Measurements from ENCODE around the gene NPTX1. TPM values are rescaled to one million over a fixed set of nuclear protein-coding genes. Genes with fewer than 3 reads are reported as not detected.

The NPTX1 gene
- total RNA-seq, 3 donors from 2014 or later (not counting 1 experiment from before 2014, with no cell fraction given) = 1.0 to 2.2 (median 2.2) TPM

- H3K4me3 ChIP-seq (ENCODE audit: low read length) = no peak overlapping the region
- intact Hi-C loops (cut with micrococcal nuclease) = no loop called here
- no peaks in the 10 kb centered on the region for H3K36me3 ChIP-seq (ENCODE audit: control insufficient read depth, insufficient read depth, low read length)
- Mint-ChIP-seq H3K36me3 (no peaks in the 10 kb centered on the region), H3K4me1 (peaks cover 0 to 6% of the 10 kb centered on the region in 2 donors), H3K27ac (no peak overlapping the region), H3K9me3 (no peaks in the 10 kb centered on the region), H3K4me3 (no peak overlapping the region), H3K27me3 (ENCODE audit: low read depth in 2 of 2) (peaks cover 5 to 17% of the 10 kb centered on the region in 2 donors)
- no peak for ATAC-seq
- H3K27me3 ChIP-seq (ENCODE audit: control insufficient read depth, insufficient read depth, low read length) = peaks cover 3% of the 10 kb centered on the region
- no peak overlapping the region for H3K27ac ChIP-seq (ENCODE audit: low read length)
- H3K9me3 ChIP-seq (ENCODE audit: control insufficient read depth, insufficient read depth, low read length) = no peaks in the 10 kb centered on the region
- H3K4me1 ChIP-seq (ENCODE audit: control insufficient read depth, insufficient read depth, low read length) = no peaks in the 10 kb centered on the region
- TF ChIP-seq, protein P1, sequence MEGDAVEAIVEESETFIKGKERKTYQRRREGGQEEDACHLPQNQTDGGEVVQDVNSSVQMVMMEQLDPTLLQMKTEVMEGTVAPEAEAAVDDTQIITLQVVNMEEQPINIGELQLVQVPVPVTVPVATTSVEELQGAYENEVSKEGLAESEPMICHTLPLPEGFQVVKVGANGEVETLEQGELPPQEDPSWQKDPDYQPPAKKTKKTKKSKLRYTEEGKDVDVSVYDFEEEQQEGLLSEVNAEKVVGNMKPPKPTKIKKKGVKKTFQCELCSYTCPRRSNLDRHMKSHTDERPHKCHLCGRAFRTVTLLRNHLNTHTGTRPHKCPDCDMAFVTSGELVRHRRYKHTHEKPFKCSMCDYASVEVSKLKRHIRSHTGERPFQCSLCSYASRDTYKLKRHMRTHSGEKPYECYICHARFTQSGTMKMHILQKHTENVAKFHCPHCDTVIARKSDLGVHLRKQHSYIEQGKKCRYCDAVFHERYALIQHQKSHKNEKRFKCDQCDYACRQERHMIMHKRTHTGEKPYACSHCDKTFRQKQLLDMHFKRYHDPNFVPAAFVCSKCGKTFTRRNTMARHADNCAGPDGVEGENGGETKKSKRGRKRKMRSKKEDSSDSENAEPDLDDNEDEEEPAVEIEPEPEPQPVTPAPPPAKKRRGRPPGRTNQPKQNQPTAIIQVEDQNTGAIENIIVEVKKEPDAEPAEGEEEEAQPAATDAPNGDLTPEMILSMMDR (IDR thresholded peaks at IDR 0.05) = no peak
- DNase-seq = no peak
- 86% methylated on average over 7 of the region's 7 CpGs for WGBS (ENCODE audit: insufficient coverage)
These were observed 18.1 kb upstream of the NPTX1 start for GRCh38 chr17:80494547-80494946.

GRCh38 chr17:80492343-80493136 is 16.1 kb upstream of the NPTX1 start:
- no peaks in the 10 kb centered on the region for H3K9me3 ChIP-seq (ENCODE audit: control insufficient read depth, insufficient read depth, low read length)
- H3K27ac ChIP-seq (ENCODE audit: low read length) = no peak overlapping the region
- Mint-ChIP-seq H3K4me3 (no peak overlapping the region), H3K27me3 (ENCODE audit: low read depth in 2 of 2) (peaks cover 0 to 13% of the 10 kb centered on the region in 2 donors), H3K4me1 (peaks cover 0 to under 1% of the 10 kb centered on the region in 2 donors), H3K9me3 (no peaks in the 10 kb centered on the region), H3K36me3 (no peaks in the 10 kb centered on the region), H3K27ac (no peak overlapping the region)
- ATAC-seq (no peak), DNase-seq (no peak)
- no peaks in the 10 kb centered on the region for H3K36me3 ChIP-seq (ENCODE audit: control insufficient read depth, insufficient read depth, low read length)
- intact Hi-C loops (cut with micrococcal nuclease) = no loop called here
- H3K27me3 ChIP-seq (ENCODE audit: control insufficient read depth, insufficient read depth, low read length) = peaks cover 5% of the 10 kb centered on the region
- WGBS (ENCODE audit: insufficient coverage) = 83% methylated on average over 21 of the region's 21 CpGs
- no peak overlapping the region for H3K4me3 ChIP-seq (ENCODE audit: low read length)
- TF ChIP-seq, protein P1 (IDR thresholded peaks at IDR 0.05) = no peak
- H3K4me1 ChIP-seq (ENCODE audit: control insufficient read depth, insufficient read depth, low read length) = no peaks in the 10 kb centered on the region

GRCh38 chr17:80491478-80492342 is 15.3 kb upstream of the NPTX1 start:
- no peak overlapping the region for H3K4me3 Mint-ChIP-seq
- 54% methylated on average over 21 of the region's 21 CpGs for WGBS (ENCODE audit: insufficient coverage)
- Histone ChIP-seq H3K9me3 (ENCODE audit: control insufficient read depth, insufficient read depth, low read length) (no peaks in the 10 kb centered on the region), H3K4me1 (ENCODE audit: control insufficient read depth, insufficient read depth, low read length) (no peaks in the 10 kb centered on the region), H3K27ac (ENCODE audit: low read length) (no peak overlapping the region), H3K36me3 (ENCODE audit: control insufficient read depth, insufficient read depth, low read length) (no peaks in the 10 kb centered on the region), H3K27me3 (ENCODE audit: control insufficient read depth, insufficient read depth, low read length) (peaks cover 5% of the 10 kb centered on the region), H3K4me3 (ENCODE audit: low read length) (no peak overlapping the region)
- ATAC-seq (no peak), DNase-seq (no peak)
- peaks cover 0 to 14% of the 10 kb centered on the region in 2 donors for H3K27me3 Mint-ChIP-seq (ENCODE audit: low read depth in 2 of 2)
- no peaks in the 10 kb centered on the region for H3K9me3 Mint-ChIP-seq
- TF ChIP-seq, protein P1 (IDR thresholded peaks at IDR 0.05) = no peak
- no peaks in the 10 kb centered on the region for H3K36me3 Mint-ChIP-seq
- no peaks in the 10 kb centered on the region for H3K4me1 Mint-ChIP-seq
- intact Hi-C loops (cut with micrococcal nuclease) = no loop called here
- H3K27ac Mint-ChIP-seq = no peak overlapping the region
